ENCODE data around the gene IGFBPL1. TPM values are rescaled to one million over a fixed set of nuclear protein-coding genes. Genes with fewer than 3 reads are reported as not detected.

The IGFBPL1 gene
- total RNA-seq, 1 donor from 2014 or later = 10.0 TPM

GRCh38 chr9:38368731-38369130, 55.5 kb downstream of the IGFBPL1 start:
- DNase-seq (ENCODE audit: low read depth) = no peak
- H3K36me3 ChIP-seq (ENCODE audit: control insufficient read depth, insufficient read depth, low read length) = no peaks in the 10 kb centered on the region
- no peak overlapping the region for H3K4me3 ChIP-seq (ENCODE audit: low read depth, low read length)
- no peaks in the 10 kb centered on the region for H3K27me3 ChIP-seq (ENCODE audit: control insufficient read depth, insufficient read depth, low read length)
- TF ChIP-seq CTCF (IDR thresholded peaks at IDR 0.05; ENCODE audit: insufficient read depth, low read length, poor library complexity, severe bottlenecking) = no peak

DNA sequence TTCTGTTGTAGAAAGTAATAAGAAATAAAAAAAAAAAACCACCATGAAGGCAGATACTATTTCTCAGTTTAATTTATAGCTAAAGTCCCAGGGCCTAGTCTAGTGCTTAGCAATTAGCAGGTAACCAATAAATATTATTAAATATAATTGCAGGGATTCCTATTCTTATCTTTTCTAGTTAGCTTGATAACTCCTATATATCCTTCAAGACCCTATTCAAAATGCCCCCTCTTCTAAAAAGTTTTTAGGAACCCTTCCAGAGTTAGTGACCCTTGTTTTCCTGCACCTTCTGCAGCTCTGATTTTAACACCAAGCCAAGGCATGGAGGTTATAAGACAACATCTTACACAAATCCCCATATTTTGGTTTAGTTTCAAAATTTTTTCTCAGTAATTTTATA, 56.4 kb downstream of the IGFBPL1 start:
- no peak overlapping the region for H3K4me3 ChIP-seq (ENCODE audit: low read depth, low read length)
- no peaks in the 10 kb centered on the region for H3K36me3 ChIP-seq (ENCODE audit: control insufficient read depth, insufficient read depth, low read length)
- TF ChIP-seq CTCF (IDR thresholded peaks at IDR 0.05; ENCODE audit: insufficient read depth, low read length, poor library complexity, severe bottlenecking) = no peak
- no peak for DNase-seq (ENCODE audit: low read depth)
- no peaks in the 10 kb centered on the region for H3K27me3 ChIP-seq (ENCODE audit: control insufficient read depth, insufficient read depth, low read length)

DNA sequence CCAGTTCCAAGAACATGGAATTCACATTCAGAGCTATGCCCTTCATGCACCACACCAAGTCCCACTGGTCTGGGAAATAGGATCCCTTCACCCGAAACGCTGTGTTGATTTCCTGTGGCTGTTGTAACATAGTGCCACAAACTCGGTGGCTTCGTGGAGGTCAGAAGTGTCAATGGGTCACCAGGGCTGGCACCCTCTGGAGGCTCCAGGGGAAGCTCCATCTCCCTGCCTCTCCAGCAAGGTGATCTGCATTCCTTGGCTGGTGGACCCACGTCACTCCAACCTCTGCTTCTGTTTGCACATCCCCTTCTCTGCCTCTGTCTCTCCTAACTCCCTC, 60.7 kb downstream of the IGFBPL1 start:
- H3K36me3 ChIP-seq (ENCODE audit: control insufficient read depth, insufficient read depth, low read length) = no peaks in the 10 kb centered on the region
- H3K27me3 ChIP-seq (ENCODE audit: control insufficient read depth, insufficient read depth, low read length) = no peaks in the 10 kb centered on the region
- no peak for TF ChIP-seq CTCF (IDR thresholded peaks at IDR 0.05; ENCODE audit: insufficient read depth, low read length, poor library complexity, severe bottlenecking)
- no peak for DNase-seq (ENCODE audit: low read depth)
- H3K4me3 ChIP-seq (ENCODE audit: low read depth, low read length) = no peak overlapping the region

DNA sequence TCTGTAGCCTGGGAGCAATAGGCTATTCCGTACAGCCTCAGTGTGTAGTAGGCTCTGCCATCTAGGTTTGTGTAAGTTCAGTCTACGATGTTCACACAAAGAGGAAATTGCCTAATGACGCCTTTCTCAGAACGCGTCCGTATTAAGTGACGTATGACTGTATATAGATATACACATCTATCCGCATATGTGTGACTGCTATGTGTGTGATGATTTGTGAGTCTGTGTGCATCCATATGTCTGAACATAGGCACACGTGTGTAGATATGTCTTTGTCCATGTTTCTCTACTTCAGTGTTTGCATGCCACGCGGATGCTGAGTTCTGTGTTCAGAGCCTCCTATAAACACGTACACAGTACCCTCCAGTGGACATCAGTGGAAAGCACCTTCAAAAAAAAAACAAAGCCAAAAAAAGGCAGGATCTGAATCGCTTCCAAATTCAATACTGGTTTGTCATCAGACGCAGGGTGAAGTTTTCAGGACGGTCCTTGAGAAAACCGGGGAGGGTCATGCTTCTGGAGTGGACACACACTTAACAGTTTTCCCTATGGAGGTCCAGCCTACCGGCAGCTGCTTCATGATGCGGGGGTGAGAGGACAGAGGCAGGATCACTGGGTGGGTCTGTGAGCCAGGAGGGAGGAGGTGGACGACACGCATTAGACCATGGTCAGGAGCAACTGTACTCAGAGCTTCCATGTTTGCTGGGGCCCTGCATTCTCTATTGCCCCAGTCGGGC, 61.2 kb downstream of the IGFBPL1 start:
- no peaks in the 10 kb centered on the region for H3K27me3 ChIP-seq (ENCODE audit: control insufficient read depth, insufficient read depth, low read length)
- H3K4me3 ChIP-seq (ENCODE audit: low read depth, low read length) = no peak overlapping the region
- TF ChIP-seq CTCF (IDR thresholded peaks at IDR 0.05; ENCODE audit: insufficient read depth, low read length, poor library complexity, severe bottlenecking) = peak; percentile 71
- no peaks in the 10 kb centered on the region for H3K36me3 ChIP-seq (ENCODE audit: control insufficient read depth, insufficient read depth, low read length)
- DNase-seq (ENCODE audit: low read depth) = peak; percentile 38

GRCh38 chr9:38361473-38361850, 62.8 kb downstream of the IGFBPL1 start:
- no peak for TF ChIP-seq CTCF (IDR thresholded peaks at IDR 0.05; ENCODE audit: insufficient read depth, low read length, poor library complexity, severe bottlenecking)
- DNase-seq (ENCODE audit: low read depth) = no peak

DNA sequence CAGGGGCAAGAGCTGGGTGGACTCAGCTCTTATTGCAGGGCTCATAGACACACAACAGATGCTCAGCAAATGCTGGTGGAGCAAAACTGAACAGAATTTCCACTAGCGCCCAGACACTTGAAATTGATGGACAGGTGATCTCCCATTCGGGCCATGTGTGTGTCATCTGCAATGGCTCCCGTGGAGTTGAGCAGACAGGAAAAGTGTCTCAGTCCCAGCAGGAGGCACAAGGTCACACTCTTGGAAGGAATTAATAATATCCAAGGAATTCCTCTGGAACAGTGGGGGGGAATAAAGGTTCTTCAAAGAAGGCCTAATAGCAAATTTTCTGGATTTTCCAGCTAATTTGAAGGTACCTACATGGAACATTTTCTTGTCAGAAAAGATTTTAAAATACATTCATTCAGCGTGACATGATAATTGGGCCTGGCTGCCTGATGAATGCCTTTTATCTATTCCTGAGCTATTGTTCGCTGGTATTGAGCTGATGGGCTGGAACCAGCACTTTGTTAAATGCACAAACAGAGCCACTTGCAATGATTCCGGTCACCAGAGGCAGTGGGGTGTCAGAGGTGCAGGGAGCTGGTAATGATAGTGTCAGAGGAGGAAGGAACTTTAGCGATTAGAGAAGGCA, 63.3 kb downstream of the IGFBPL1 start:
- DNase-seq (ENCODE audit: low read depth) = no peak

More at GRCh38 chr9:38361473-38361850, 62.8 kb downstream of the IGFBPL1 start:
- Histone ChIP-seq H3K36me3 (ENCODE audit: control insufficient read depth, insufficient read depth, low read length) (no peaks in the 10 kb centered on the region), H3K27me3 (ENCODE audit: control insufficient read depth, insufficient read depth, low read length) (no peaks in the 10 kb centered on the region), H3K4me3 (ENCODE audit: low read depth, low read length) (no peak overlapping the region)

More for the DNA sequence above, 63.3 kb downstream of the IGFBPL1 start:
- H3K36me3 ChIP-seq (ENCODE audit: control insufficient read depth, insufficient read depth, low read length) = no peaks in the 10 kb centered on the region
- no peak for TF ChIP-seq CTCF (IDR thresholded peaks at IDR 0.05; ENCODE audit: insufficient read depth, low read length, poor library complexity, severe bottlenecking)
- H3K27me3 ChIP-seq (ENCODE audit: control insufficient read depth, insufficient read depth, low read length) = no peaks in the 10 kb centered on the region
- no peak overlapping the region for H3K4me3 ChIP-seq (ENCODE audit: low read depth, low read length)
